ENCODE data around the gene RMRP. TPM values are rescaled to one million over a fixed set of nuclear protein-coding genes. Genes with fewer than 3 reads are reported as not detected.
A peak's percentile ranks its signal among the peaks of the same experiment; 100 is the strongest.

RMRP gene
- total and polyA plus RNA-seq, 7 donors: 26.8 to 10,280 (median 4,774) TPM; not detected in 2

- 21 to 30% (median 22%) methylated on average over 8 of the region's 8 CpGs for WGBS, 3 donors
- Histone ChIP-seq H3K27ac (no peak overlapping the region), H3K4me3 (no peak overlapping the region), H3K27me3 (ENCODE audit: insufficient read depth in 3 of 3, low read length in 2 of 3) (no peaks in the 10 kb centered on the region), H3K9me3 (no peaks in the 10 kb centered on the region), H3K4me1 (peaks cover 21% of the 10 kb centered on the region), H3K36me3 (ENCODE audit: insufficient read depth in 1 of 2, low read depth in 1 of 2) (peaks cover 9 to 38% of the 10 kb centered on the region in 2 donors)
- TF ChIP-seq CTCF (IDR thresholded peaks at IDR 0.05): peak; percentile 58
- peak; percentile 51 to 64 for DNase-seq
- peak; percentile 26 to 70 (median 42) for ATAC-seq
- intact Hi-C loops (cut with DNase I): no loop called here
Observed at GRCh38 chr9:35611230-35611797, 46.5 kb downstream of the RMRP start.

- Histone ChIP-seq H3K4me1 (peaks cover 25% of the 10 kb centered on the region), H3K36me3 (ENCODE audit: insufficient read depth in 1 of 2, low read depth in 1 of 2) (peaks cover 9 to 38% of the 10 kb centered on the region in 2 donors), H3K4me3 (peak overlapping the region; percentile 11), H3K27ac (peak overlapping the region; percentile 82), H3K9me3 (no peaks in the 10 kb centered on the region), H3K27me3 (ENCODE audit: insufficient read depth in 3 of 3, low read length in 2 of 3) (no peaks in the 10 kb centered on the region)
- no peak for ATAC-seq
- intact Hi-C loops (cut with DNase I): loop anchor here in 1 of 2 donors (2.0 to 10.0 kb wide), 4 partner anchors 38 to 95 kb away; no protein-coding TSS in a partner anchor
- WGBS, 3 donors: 42 to 45% (median 43%) methylated on average over 13 of the region's 13 CpGs
- TF ChIP-seq CTCF (IDR thresholded peaks at IDR 0.05): no peak
- DNase-seq: no peak
Observed at GRCh38 chr9:35609820-35610163, 48.0 kb downstream of the RMRP start.

GRCh38 chr9:35609001-35609819, 48.6 kb downstream of the RMRP start:
- WGBS, 3 donors: 42 to 52% (median 49%) methylated on average over 27 to 31 of the region's 31 CpGs
- H3K4me3 ChIP-seq: peak overlapping the region; percentile 22
- peak; percentile 70 to 87 for DNase-seq
- H3K4me1 ChIP-seq: peaks cover 25% of the 10 kb centered on the region
- no peaks in the 10 kb centered on the region for H3K27me3 ChIP-seq (ENCODE audit: insufficient read depth in 3 of 3, low read length in 2 of 3)
- H3K9me3 ChIP-seq: no peaks in the 10 kb centered on the region
- peaks cover 9 to 38% of the 10 kb centered on the region in 2 donors for H3K36me3 ChIP-seq (ENCODE audit: insufficient read depth in 1 of 2, low read depth in 1 of 2)
- peak overlapping the region; percentile 82 for H3K27ac ChIP-seq
- TF ChIP-seq CTCF (IDR thresholded peaks at IDR 0.05): no peak
- intact Hi-C loops (cut with DNase I): loop anchor here in 1 of 2 donors (2.0 to 10.0 kb wide), 4 partner anchors 38 to 94 kb away; no protein-coding TSS in a partner anchor
- ATAC-seq: peak; percentile 67 to 81 (median 68)

GRCh38 chr9:35608221-35608620, 49.6 kb downstream of the RMRP start:
- Histone ChIP-seq H3K4me3 (no peak overlapping the region), H3K9me3 (no peaks in the 10 kb centered on the region), H3K4me1 (peaks cover 26% of the 10 kb centered on the region), H3K27ac (no peak overlapping the region), H3K27me3 (ENCODE audit: insufficient read depth in 3 of 3, low read length in 2 of 3) (no peaks in the 10 kb centered on the region), H3K36me3 (ENCODE audit: insufficient read depth in 1 of 2, low read depth in 1 of 2) (peaks cover 9 to 38% of the 10 kb centered on the region in 2 donors)
- DNase-seq: no peak
- TF ChIP-seq CTCF (IDR thresholded peaks at IDR 0.05): no peak
- intact Hi-C loops (cut with DNase I): loop anchor here in 1 of 2 donors (2.0 to 10.0 kb wide), 4 partner anchors 39 to 93 kb away; no protein-coding TSS in a partner anchor
- no peak for ATAC-seq
- WGBS, 3 donors: 66 to 75% (median 70%) methylated on average over 7 of the region's 7 CpGs

Other genes starting within 250 kb of the RMRP start
- gene RUSC2, start 167.9 kb downstream of the RMRP start, total RNA-seq: 100 to 1,000 TPM in 1 of 4 donors, 10 to 100 TPM in 3; 34.4 to 101 (median 72.1) TPM
- 10 to 100 TPM; 37.1 to 53.9 (median 45.7) TPM for gene RUSC2, start 167.9 kb downstream of the RMRP start, polyA plus RNA-seq
- gene TESK1, start 52.8 kb downstream of the RMRP start, total RNA-seq: 10 to 100 TPM; 44.4 to 81.0 (median 56.8) TPM
- gene TESK1, start 52.8 kb downstream of the RMRP start, polyA plus RNA-seq: 10 to 100 TPM; 59.4 to 73.6 (median 70.7) TPM
- under 1 TPM; 0.57 to 0.71 (median 0.64) TPM for gene CD72, start 39.6 kb downstream of the RMRP start, total RNA-seq
- 1 to 10 TPM in 1 of 3 donors, under 1 TPM in 2; 0.46 to 1.2 (median 0.68) TPM for gene CD72, start 39.6 kb downstream of the RMRP start, polyA plus RNA-seq
- under 1 TPM; 0.23 to 0.34 (median 0.28) TPM for gene SIT1, start 7.1 kb downstream of the RMRP start, total RNA-seq
- gene SIT1, start 7.1 kb downstream of the RMRP start, polyA plus RNA-seq: under 1 TPM in 2 of 3 donors, not detected in 1; 0.08 to 0.10 TPM
- 10 to 100 TPM; 15.4 to 39.4 (median 27.5) TPM for gene CCDC107, start 273 bp upstream of the RMRP start, total RNA-seq
- gene CCDC107, start 273 bp upstream of the RMRP start, polyA plus RNA-seq: 10 to 100 TPM; 21.5 to 49.4 (median 36.3) TPM
- under 1 TPM in 3 of 4 donors, not detected in 1; 0.07 to 0.21 (median 0.10) TPM for gene ARHGEF39, start 7.2 kb upstream of the RMRP start, total RNA-seq
- under 1 TPM; 0.20 to 0.79 (median 0.29) TPM for gene ARHGEF39, start 7.2 kb upstream of the RMRP start, polyA plus RNA-seq
- not detected for gene CA9, start 15.9 kb upstream of the RMRP start, total RNA-seq
- gene CA9, start 15.9 kb upstream of the RMRP start, polyA plus RNA-seq: under 1 TPM; 0.03 to 0.49 (median 0.05) TPM
- gene TPM2, start 31.9 kb upstream of the RMRP start, total RNA-seq: over 10,000 TPM in 1 of 4 donors, 1,000 to 10,000 TPM in 3; 6,047 to 11,456 (median 7,939) TPM
- gene TPM2, start 31.9 kb upstream of the RMRP start, polyA plus RNA-seq: over 10,000 TPM in 2 of 3 donors, 1,000 to 10,000 TPM in 1; 6,654 to 16,334 (median 13,470) TPM
- 100 to 1,000 TPM; 146 to 212 (median 152) TPM for gene TLN1, start 74.2 kb upstream of the RMRP start, total RNA-seq
- gene TLN1, start 74.2 kb upstream of the RMRP start, polyA plus RNA-seq: 100 to 1,000 TPM in 1 of 3 donors, 10 to 100 TPM in 2; 88.2 to 320 (median 96.5) TPM
- gene CREB3, start 74.6 kb upstream of the RMRP start, total RNA-seq: 10 to 100 TPM; 16.1 to 22.4 (median 20.5) TPM
- gene CREB3, start 74.6 kb upstream of the RMRP start, polyA plus RNA-seq: 10 to 100 TPM; 20.9 to 55.1 (median 27.8) TPM
- 10 to 100 TPM; 36.1 to 83.6 (median 50.1) TPM for gene GBA2, start 91.2 kb upstream of the RMRP start, total RNA-seq
- 100 to 1,000 TPM in 1 of 3 donors, 10 to 100 TPM in 2; 47.0 to 107 (median 47.4) TPM for gene GBA2, start 91.2 kb upstream of the RMRP start, polyA plus RNA-seq
- 10 to 100 TPM; 32.3 to 51.0 (median 37.4) TPM for gene RGP1, start 91.3 kb upstream of the RMRP start, total RNA-seq
- 10 to 100 TPM; 10.7 to 34.6 (median 24.0) TPM for gene RGP1, start 91.3 kb upstream of the RMRP start, polyA plus RNA-seq
- gene MSMP, start 96.3 kb upstream of the RMRP start, total RNA-seq: not detected
- gene MSMP, start 96.3 kb upstream of the RMRP start, polyA plus RNA-seq: 1 to 10 TPM in 1 of 3 donors, under 1 TPM in 1, not detected in 1; 0.16 to 1.2 TPM
- 10 to 100 TPM; 14.7 to 28.4 (median 18.3) TPM for gene NPR2, start 133.6 kb upstream of the RMRP start, total RNA-seq
- gene NPR2, start 133.6 kb upstream of the RMRP start, polyA plus RNA-seq: 10 to 100 TPM in 1 of 3 donors, 1 to 10 TPM in 2; 8.7 to 27.2 (median 9.2) TPM
- gene SPAG8, start 154.2 kb upstream of the RMRP start, total RNA-seq: 1 to 10 TPM in 1 of 4 donors, under 1 TPM in 3; 0.39 to 1.3 (median 0.94) TPM
- 1 to 10 TPM in 1 of 3 donors, under 1 TPM in 2; 0.25 to 1.2 (median 0.56) TPM for gene SPAG8, start 154.2 kb upstream of the RMRP start, polyA plus RNA-seq
- gene HINT2, start 157.0 kb upstream of the RMRP start, total RNA-seq: 10 to 100 TPM; 36.5 to 53.9 (median 42.3) TPM
- gene HINT2, start 157.0 kb upstream of the RMRP start, polyA plus RNA-seq: 10 to 100 TPM; 43.8 to 64.7 (median 48.1) TPM
- gene FAM221B, start 170.7 kb upstream of the RMRP start, total RNA-seq: not detected
- not detected for gene FAM221B, start 170.7 kb upstream of the RMRP start, polyA plus RNA-seq
- gene TMEM8B, start 171.2 kb upstream of the RMRP start, total RNA-seq: 10 to 100 TPM in 2 of 4 donors, 1 to 10 TPM in 2; 8.9 to 18.5 (median 11.6) TPM
- gene TMEM8B, start 171.2 kb upstream of the RMRP start, polyA plus RNA-seq: 1 to 10 TPM; 2.8 to 5.9 (median 3.9) TPM
- gene OR13J1, start 212.4 kb upstream of the RMRP start, total RNA-seq: not detected
- gene OR13J1, start 212.4 kb upstream of the RMRP start, polyA plus RNA-seq: not detected
- 1 to 10 TPM in 3 of 4 donors, under 1 TPM in 1; 0.95 to 4.9 (median 3.0) TPM for gene HRCT1, start 248.2 kb upstream of the RMRP start, total RNA-seq
- 1 to 10 TPM in 2 of 3 donors, under 1 TPM in 1; 0.59 to 5.4 (median 1.6) TPM for gene HRCT1, start 248.2 kb upstream of the RMRP start, polyA plus RNA-seq